Esophagus muscularis mucosa (tissue), 4 donors: Measurements from ENCODE around the gene RHBDD1. TPM values are rescaled to one million over a fixed set of nuclear protein-coding genes. Genes with fewer than 3 reads are reported as not detected.

ENCODE experiments used
- DNase-seq: peaks from one replicate; pipeline ENCODE4 v3.0.0-alpha.2; 2017; ENCODE audit errors: extremely low spot score
- H3K27ac ChIP-seq, 4 donors: fragments of 200-600 bp; sonication (generic); replicated peaks in 1 of 4; 1 replicate in 3 of 4; 2 replicates in 1 of 4; pipeline ENCODE4 v1.5.1; 2016 to 2019; ENCODE audit warnings: mild to moderate bottlenecking in 1 of 4
- H3K27me3 ChIP-seq, 4 donors: fragments of 200-600 bp; sonication (generic); one replicate each; pipeline versions ENCODE4 v1.5.1 to v1.6.0; 2016 to 2019
- H3K36me3 ChIP-seq, 4 donors: fragments of 200-600 bp; sonication (generic); one replicate each; pipeline ENCODE4 v1.5.1; 2016 to 2019
- H3K4me1 ChIP-seq, 4 donors: fragments of 200-600 bp; sonication (generic); one replicate each; pipeline ENCODE4 v1.5.1; 2016 to 2019
- H3K4me3 ChIP-seq, 4 donors: fragments of 200-600 bp; sonication (generic); 1 replicate in 2 of 4; 2 replicates in 2 of 4; pipeline ENCODE4 v1.5.1; 2016 to 2019; ENCODE audit warnings: mild to moderate bottlenecking in 4 of 4, moderate library complexity in 1 of 4
- H3K9me3 ChIP-seq, 4 donors: fragments of 200-600 bp; sonication (generic); 1 replicate in 3 of 4; 2 replicates in 1 of 4; pipeline ENCODE4 v1.5.1; 2016 to 2019
- CTCF ChIP-seq, 3 experiments: fragments of 200-600 bp in 2 of 3; fragments of 450-650 bp in 1 of 3; sonication (generic) in 2 of 3; IDR thresholded peaks; one replicate each; pipeline ENCODE4 v1.5.1; 2017 to 2019; ENCODE audit warnings: antibody characterized with exemption in 3 of 3, mild to moderate bottlenecking in 2 of 3, moderate library complexity in 1 of 3
- EP300 ChIP-seq: sonication (generic); formaldehyde crosslinking; IDR thresholded peaks from one replicate; pipeline ENCODE4 v1.6.1; 2017; ENCODE audit warnings: antibody characterized with exemption
- POLR2A ChIP-seq: fragments of 450-650 bp; IDR thresholded peaks from one replicate; pipeline ENCODE4 v1.6.1; 2017; ENCODE audit warnings: antibody characterized with exemption, moderate library complexity, mild to moderate bottlenecking, low read depth
- POLR2AphosphoS5 ChIP-seq, 2 donors: sonication (generic); formaldehyde crosslinking; IDR thresholded peaks; one replicate each; pipeline ENCODE4 v1.6.1; 2017; ENCODE audit warnings: antibody characterized with exemption in 2 of 2
- WGBS: methylation state at CpG from one replicate; pipeline ENCODE4 v1.1.5; 2018; 5-methylcytosine and 5-hydroxymethylcytosine counted together
- intact Hi-C: fragments of 100-400 bp; cut with DNase I; formaldehyde crosslinking; loops from one replicate; pipeline ENCODE4 v1.15.1; 2023
- total RNA-seq, 4 donors: library from RNA; depleted of rRNA; stranded (reverse); fragments of >200 nt; gene quantifications; one replicate each; pipeline versions ENCODE4 v1.1.0 to v1.2.1, GENCODE V29; 2016

RHBDD1 gene
- total RNA-seq, 4 donors from 2014 or later, result 18.3 to 24.9 (median 22.2) TPM

GRCh38 chr2:226847090-226847489 lies 11.2 kb downstream of the RHBDD1 start:
- Histone ChIP-seq H3K36me3 (peaks cover 0 to 3% (median 0%) of the 10 kb centered on the region in 4 donors), H3K4me3 (no peak overlapping the region), H3K27me3 (no peaks in the 10 kb centered on the region), H3K9me3 (no peaks in the 10 kb centered on the region), H3K4me1 (peaks cover 7 to 20% (median 15%) of the 10 kb centered on the region in 4 donors), H3K27ac (no peak overlapping the region)
- WGBS, result 67% methylated on average over 1 of the region's 1 CpG
- intact Hi-C loops, result no loop called here
- TF ChIP-seq EP300, result no peak
- no peak for TF ChIP-seq POLR2A
- DNase-seq, result no peak

- TF ChIP-seq POLR2AphosphoS5 (IDR thresholded peaks at IDR 0.05) (no peak), CTCF (IDR thresholded peaks at IDR 0.05) (no peak), EP300 (no peak), POLR2A (no peak)
- Histone ChIP-seq H3K9me3 (no peaks in the 10 kb centered on the region), H3K27me3 (no peaks in the 10 kb centered on the region), H3K36me3 (peaks cover 0 to 3% (median 0%) of the 10 kb centered on the region in 4 donors), H3K4me3 (no peak overlapping the region), H3K27ac (no peak overlapping the region), H3K4me1 (peaks cover 7 to 20% (median 15%) of the 10 kb centered on the region in 4 donors)
- whole genome bisulfite sequencing, result 86% methylated on average over 2 of the region's 2 CpGs
- intact Hi-C loops, result no loop called here
- no peak for DNase-seq
Measured at GRCh38 chr2:226847511-226847910, 11.7 kb downstream of the RHBDD1 start.

GRCh38 chr2:226849349-226849748 lies 13.5 kb downstream of the RHBDD1 start:
- Histone ChIP-seq H3K4me1 (peaks cover 7 to 20% (median 15%) of the 10 kb centered on the region in 4 donors), H3K4me3 (no peak overlapping the region), H3K9me3 (no peaks in the 10 kb centered on the region), H3K27ac (no peak overlapping the region), H3K36me3 (peaks cover 0 to 3% (median 0%) of the 10 kb centered on the region in 4 donors), H3K27me3 (no peaks in the 10 kb centered on the region)
- intact Hi-C loops, result no loop called here
- TF ChIP-seq EP300 (no peak), CTCF (IDR thresholded peaks at IDR 0.05) (no peak), POLR2AphosphoS5 (IDR thresholded peaks at IDR 0.05) (no peak), POLR2A (no peak)
- WGBS, result 91% methylated on average over 2 of the region's 2 CpGs
- no peak for DNase-seq

GRCh38 chr2:226850024-226850423 lies 14.2 kb downstream of the RHBDD1 start:
- no peaks in the 10 kb centered on the region for H3K9me3 ChIP-seq
- no peaks in the 10 kb centered on the region for H3K27me3 ChIP-seq
- TF ChIP-seq POLR2A, result no peak
- peaks cover 0 to 3% (median 0%) of the 10 kb centered on the region in 4 donors for H3K36me3 ChIP-seq
- no peak for DNase-seq
- intact Hi-C loops, result no loop called here
- whole genome bisulfite sequencing, result 94% methylated on average over 5 of the region's 5 CpGs
- no peak overlapping the region for H3K27ac ChIP-seq
- H3K4me3 ChIP-seq, result no peak overlapping the region
- peaks cover 7 to 20% (median 15%) of the 10 kb centered on the region in 4 donors for H3K4me1 ChIP-seq

- DNase-seq, result no peak
- TF ChIP-seq CTCF (IDR thresholded peaks at IDR 0.05) (no peak), POLR2AphosphoS5 (IDR thresholded peaks at IDR 0.05) (no peak), POLR2A (no peak), EP300 (no peak)
- H3K4me1 ChIP-seq, result no peaks in the 10 kb centered on the region
- no peak overlapping the region for H3K4me3 ChIP-seq
- no peaks in the 10 kb centered on the region for H3K9me3 ChIP-seq
- H3K27ac ChIP-seq, result no peak overlapping the region
- intact Hi-C loops, result no loop called here
- H3K27me3 ChIP-seq, result no peaks in the 10 kb centered on the region
- H3K36me3 ChIP-seq, result no peaks in the 10 kb centered on the region
- 91% methylated on average over 2 of the region's 2 CpGs for WGBS
Measured at GRCh38 chr2:226855787-226856186, 19.9 kb downstream of the RHBDD1 start.

GRCh38 chr2:226860087-226860486 lies 24.2 kb downstream of the RHBDD1 start:
- no peaks in the 10 kb centered on the region for H3K27me3 ChIP-seq
- no peak overlapping the region for H3K27ac ChIP-seq
- peaks cover 3 to 13% (median 9%) of the 10 kb centered on the region in 4 donors for H3K4me1 ChIP-seq
- no peak overlapping the region for H3K4me3 ChIP-seq
- intact Hi-C loops, result no loop called here
- TF ChIP-seq EP300 (no peak), CTCF (IDR thresholded peaks at IDR 0.05) (no peak), POLR2AphosphoS5 (IDR thresholded peaks at IDR 0.05) (no peak), POLR2A (no peak)
- peaks cover 0 to 8% (median 7%) of the 10 kb centered on the region in 4 donors for H3K36me3 ChIP-seq
- no peak for DNase-seq
- no peaks in the 10 kb centered on the region for H3K9me3 ChIP-seq
